Vagina (tissue), 2 donors: Measurements from ENCODE around the gene CYP4F3. TPM values are rescaled to one million over a fixed set of nuclear protein-coding genes. Genes with fewer than 3 reads are reported as not detected.

Experiments
- DNase-seq, 2 donors: peaks; one replicate each; pipeline ENCODE4 v3.0.0-alpha.2; 2017; ENCODE audit errors: extremely low spot score in 2 of 2
- H3K27ac ChIP-seq: fragments of 200-600 bp; sonication (generic); one replicate; pipeline ENCODE4 v1.5.1; 2019
- H3K27me3 ChIP-seq: fragments of 200-600 bp; sonication (generic); one replicate; pipeline ENCODE4 v1.5.1; 2019
- H3K36me3 ChIP-seq, 2 donors: fragments of 200-600 bp; sonication (generic); one replicate each; pipeline ENCODE4 v1.5.1; 2017 to 2019
- H3K4me1 ChIP-seq: fragments of 200-600 bp; sonication (generic); one replicate; pipeline ENCODE4 v1.5.1; 2019
- H3K4me3 ChIP-seq, 2 donors: fragments of 200-600 bp; sonication (generic); 1 replicate in 1 of 2; 2 replicates in 1 of 2; pipeline ENCODE4 v1.5.1; 2016 to 2019
- H3K9me3 ChIP-seq: fragments of 200-600 bp; sonication (generic); one replicate; pipeline ENCODE4 v1.5.1; 2019
- CTCF ChIP-seq, 3 experiments: fragments of 450-650 bp in 2 of 3; fragments of 200-600 bp in 1 of 3; sonication (generic) in 1 of 3; IDR thresholded peaks; one replicate each; pipeline ENCODE4 v1.5.1; 2017 to 2019; ENCODE audit warnings: antibody characterized with exemption in 3 of 3, mild to moderate bottlenecking in 2 of 3, moderate library complexity in 2 of 3
- POLR2A ChIP-seq, 2 donors: fragments of 450-650 bp; IDR thresholded peaks; one replicate each; pipeline ENCODE4 v1.6.1; 2017; ENCODE audit warnings: antibody characterized with exemption in 2 of 2, mild to moderate bottlenecking in 2 of 2, moderate library complexity in 2 of 2
- POLR2AphosphoS5 ChIP-seq, 2 donors: sonication (generic); formaldehyde crosslinking; IDR thresholded peaks; one replicate each; pipeline ENCODE4 v1.9.0; 2017; ENCODE audit warnings: antibody characterized with exemption in 2 of 2, mild to moderate bottlenecking in 2 of 2, low read depth in 1 of 2; ENCODE audit not compliant: insufficient read depth in 1 of 2
- intact Hi-C: fragments of 100-400 bp; cut with DNase I; formaldehyde crosslinking; loops from one replicate; pipeline ENCODE4 v1.15.1; 2023
- total RNA-seq: library from RNA; depleted of rRNA; stranded (reverse); fragments of >200 nt; gene quantifications from one replicate; pipeline ENCODE4 v1.2.3, GENCODE V29; 2016

The CYP4F3 gene
- total RNA-seq, 1 donor from 2014 or later, result 29.7 TPM

- Histone ChIP-seq H3K4me3 (no peak overlapping the region), H3K27ac (no peak overlapping the region)
- intact Hi-C loops, result no loop called here
Measured at GRCh38 chr19:15663247-15663646, 22.6 kb downstream of the CYP4F3 start.

GRCh38 chr19:15666186-15666585, 25.5 kb downstream of the CYP4F3 start:
- DNase-seq, result peak in 1 of 2 donors; percentile 77
- H3K36me3 ChIP-seq, result no peaks in the 10 kb centered on the region
- TF ChIP-seq CTCF (IDR thresholded peaks at IDR 0.05), result no peak
- TF ChIP-seq POLR2A (IDR thresholded peaks at IDR 0.05), result no peak
- no peak for TF ChIP-seq POLR2AphosphoS5 (IDR thresholded peaks at IDR 0.05; ENCODE audit: insufficient read depth in 1 of 2, low read depth in 1 of 2)
- H3K9me3 ChIP-seq, result no peaks in the 10 kb centered on the region
- H3K27ac ChIP-seq, result no peak overlapping the region
- H3K4me1 ChIP-seq, result peaks cover 16% of the 10 kb centered on the region
- H3K4me3 ChIP-seq, result no peak overlapping the region
- intact Hi-C loops, result no loop called here
- H3K27me3 ChIP-seq, result no peaks in the 10 kb centered on the region

More at GRCh38 chr19:15663247-15663646, 22.6 kb downstream of the CYP4F3 start:
- no peak for TF ChIP-seq CTCF (IDR thresholded peaks at IDR 0.05)
- no peak for TF ChIP-seq POLR2AphosphoS5 (IDR thresholded peaks at IDR 0.05; ENCODE audit: insufficient read depth in 1 of 2, low read depth in 1 of 2)
- TF ChIP-seq POLR2A (IDR thresholded peaks at IDR 0.05), result no peak
- no peaks in the 10 kb centered on the region for H3K27me3 ChIP-seq
- H3K9me3 ChIP-seq, result no peaks in the 10 kb centered on the region
- H3K4me1 ChIP-seq, result no peaks in the 10 kb centered on the region
- DNase-seq, result peak in 1 of 2 donors; percentile 16
- no peaks in the 10 kb centered on the region for H3K36me3 ChIP-seq

GRCh38 chr19:15666883-15667282, 26.2 kb downstream of the CYP4F3 start:
- intact Hi-C loops, result no loop called here
- H3K36me3 ChIP-seq, result no peaks in the 10 kb centered on the region
- no peak overlapping the region for H3K27ac ChIP-seq
- no peaks in the 10 kb centered on the region for H3K9me3 ChIP-seq
- no peak overlapping the region for H3K4me3 ChIP-seq
- peak in 1 of 2 donors; percentile 47 for DNase-seq
- TF ChIP-seq POLR2AphosphoS5 (IDR thresholded peaks at IDR 0.05; ENCODE audit: insufficient read depth in 1 of 2, low read depth in 1 of 2) (no peak), CTCF (IDR thresholded peaks at IDR 0.05) (no peak), POLR2A (IDR thresholded peaks at IDR 0.05) (no peak)
- H3K27me3 ChIP-seq, result no peaks in the 10 kb centered on the region
- H3K4me1 ChIP-seq, result peaks cover 19% of the 10 kb centered on the region

GRCh38 chr19:15669440-15669839, 28.7 kb downstream of the CYP4F3 start:
- Histone ChIP-seq H3K4me1 (peaks cover 35% of the 10 kb centered on the region), H3K27ac (no peak overlapping the region), H3K27me3 (no peaks in the 10 kb centered on the region), H3K36me3 (no peaks in the 10 kb centered on the region), H3K9me3 (no peaks in the 10 kb centered on the region), H3K4me3 (no peak overlapping the region)
- intact Hi-C loops, result no loop called here
- DNase-seq, result no peak
- TF ChIP-seq POLR2AphosphoS5 (IDR thresholded peaks at IDR 0.05; ENCODE audit: insufficient read depth in 1 of 2, low read depth in 1 of 2) (no peak), POLR2A (IDR thresholded peaks at IDR 0.05) (no peak), CTCF (IDR thresholded peaks at IDR 0.05) (no peak)

GRCh38 chr19:15669891-15670290, 29.2 kb downstream of the CYP4F3 start:
- Histone ChIP-seq H3K4me3 (no peak overlapping the region), H3K27ac (no peak overlapping the region), H3K9me3 (no peaks in the 10 kb centered on the region), H3K4me1 (peaks cover 38% of the 10 kb centered on the region), H3K36me3 (no peaks in the 10 kb centered on the region), H3K27me3 (no peaks in the 10 kb centered on the region)
- DNase-seq, result no peak
- intact Hi-C loops, result no loop called here
- TF ChIP-seq POLR2AphosphoS5 (IDR thresholded peaks at IDR 0.05; ENCODE audit: insufficient read depth in 1 of 2, low read depth in 1 of 2) (no peak), POLR2A (IDR thresholded peaks at IDR 0.05) (no peak), CTCF (IDR thresholded peaks at IDR 0.05) (no peak)
